Left cardiac atrium (tissue), 4 donors: Measurements from ENCODE around the gene ANAPC16. TPM values are rescaled to one million over a fixed set of nuclear protein-coding genes. Genes with fewer than 3 reads are reported as not detected.
"Not testable (repeated sequence)": the region's sequence is repeated elsewhere in the genome, so short reads cannot be mapped to it uniquely, and the experiment has no call there.

ENCODE experiments used
- ATAC-seq, 2 donors: fragments of 200-7000 bp; cut with Tn5 transposase; one replicate each; pipeline ENCODE4 v1.9.1; 2020; ENCODE audit warnings: mild to moderate bottlenecking in 2 of 2, moderate library complexity in 2 of 2
- DNase-seq: peaks from one replicate; pipeline ENCODE4 v3.0.0-alpha.2; 2020
- intact Hi-C, 2 donors: fragments of 100-400 bp; cut with DNase I; formaldehyde crosslinking; loops; one replicate each; pipeline versions ENCODE4 v1.14.1 to v1.15.1; 2022 to 2023
- total RNA-seq, 2 donors: library from RNA; stranded (reverse); fragmentation: NEBNext Ultra II Directional; extraction: Animal tissue kit (Norgen Biotek cat#: 25700); gene quantifications; one replicate each; pipeline ENCODE4 v1.2.1, GENCODE V29; 2021
- donor health status: DM: no; HTN: yes; CAD: no.
- donor health status: DM: no; HTN: yes; CAD: no; lungs with severe emphysema.
- donor health status: DM: yes; HTN: yes; CAD: no.
- donor health status: Dilated cardiomyopathy.

ANAPC16 gene
- total RNA-seq, 2 donors from 2014 or later: 155 to 168 TPM

- intact Hi-C loops: loop anchor here in 1 of 2 donors (2.0 kb wide), 1 partner anchor 17 kb away; the partner anchor contains the start of gene DDIT4
- ATAC-seq (no peak), DNase-seq (no peak)
Observed at GRCh38 chr10:72255977-72256729, 40.3 kb downstream of the ANAPC16 start.

GRCh38 chr10:72257051-72257892 is 41.5 kb downstream of the ANAPC16 start:
- intact Hi-C loops: no loop called here
- peak in 1 of 2 donors; percentile 1 for ATAC-seq
- DNase-seq: peak; percentile 48

GRCh38 chr10:72258617-72259016 is 42.8 kb downstream of the ANAPC16 start:
- no peak for ATAC-seq
- no peak for DNase-seq
- intact Hi-C loops: no loop called here

- intact Hi-C loops: no loop called here
- ATAC-seq (no peak), DNase-seq (no peak)
Observed at GRCh38 chr10:72259491-72260238, 43.9 kb downstream of the ANAPC16 start.

DNA sequence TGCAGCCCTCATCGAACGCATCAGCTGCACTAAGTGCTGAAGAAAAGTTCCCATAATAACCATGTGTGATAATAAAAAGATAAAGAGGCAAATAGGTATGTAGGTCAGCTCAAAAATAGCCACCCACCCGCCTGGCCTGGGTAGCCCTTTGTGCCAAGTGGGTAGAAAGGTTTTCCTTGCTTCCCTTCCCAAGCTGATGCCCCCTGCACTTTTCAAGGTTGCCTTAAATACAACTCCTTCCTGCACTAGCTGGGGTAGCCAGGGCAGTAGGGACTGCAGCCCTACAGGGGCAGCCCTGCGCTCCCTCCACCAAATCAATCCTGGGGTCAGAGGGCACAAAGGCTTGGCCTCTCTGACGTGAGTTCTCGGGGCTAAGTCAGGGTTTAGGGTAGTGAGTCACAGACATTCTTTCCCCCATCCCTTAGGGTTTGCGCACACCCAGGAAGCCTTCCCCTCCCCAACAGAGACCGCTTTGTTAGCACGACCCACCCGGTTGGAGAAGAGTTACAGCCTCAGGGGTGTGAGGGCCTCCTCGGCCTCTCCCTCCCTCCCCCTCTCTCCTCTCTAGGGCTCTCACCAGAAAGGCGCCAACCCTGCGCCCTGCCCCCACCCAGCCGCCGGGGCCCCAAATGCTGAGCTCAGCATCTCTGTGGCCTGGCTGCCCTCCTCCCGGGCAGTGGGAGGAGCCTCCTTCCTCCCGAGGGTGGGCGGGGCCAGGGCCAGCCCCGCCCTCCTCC is 44.6 kb downstream of the ANAPC16 start:
- peak; percentile 92 to 94 for ATAC-seq
- peak; percentile 88 for DNase-seq
- intact Hi-C loops: no loop called here

GRCh38 chr10:72260976-72261783 is 45.4 kb downstream of the ANAPC16 start:
- ATAC-seq (peak; percentile 1 to 6), DNase-seq (no peak)
- intact Hi-C loops: no loop called here

- DNase-seq: no peak
- intact Hi-C loops: no loop called here
- ATAC-seq: no peak
Observed at GRCh38 chr10:72261784-72262404, 46.1 kb downstream of the ANAPC16 start.

DNA sequence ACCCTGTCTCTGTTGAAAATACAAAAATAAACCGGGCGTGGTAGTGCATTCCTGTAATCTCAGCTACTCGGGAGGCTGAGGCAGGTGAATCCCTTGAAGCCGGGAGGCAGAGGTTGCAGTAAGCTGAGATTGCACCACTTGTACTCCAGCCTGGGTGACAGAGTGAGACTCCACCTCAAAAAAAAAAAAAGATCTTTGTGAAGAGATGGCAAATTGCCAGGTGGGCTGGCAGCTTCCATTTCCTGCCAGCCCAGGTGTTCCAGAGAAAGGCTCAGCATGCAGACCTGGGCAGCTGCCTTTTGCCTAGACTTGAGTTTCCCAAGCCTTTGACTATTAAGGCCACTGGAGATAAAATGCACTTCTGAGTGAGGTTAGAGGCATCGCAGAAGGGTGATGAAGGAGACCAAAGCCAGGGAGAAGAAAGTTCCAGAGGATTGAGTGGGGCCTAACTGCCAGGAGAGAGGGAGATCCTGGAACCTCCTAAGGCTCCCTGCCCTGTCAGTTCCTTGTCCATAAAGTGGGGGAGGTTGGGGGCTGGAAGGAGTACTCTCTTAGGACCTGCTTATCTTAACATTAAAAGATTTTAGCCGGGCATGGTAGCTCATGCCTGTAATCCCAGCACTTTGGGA is 47.9 kb downstream of the ANAPC16 start:
- ATAC-seq (no peak), DNase-seq (no peak)
- intact Hi-C loops: no loop called here

DNA sequence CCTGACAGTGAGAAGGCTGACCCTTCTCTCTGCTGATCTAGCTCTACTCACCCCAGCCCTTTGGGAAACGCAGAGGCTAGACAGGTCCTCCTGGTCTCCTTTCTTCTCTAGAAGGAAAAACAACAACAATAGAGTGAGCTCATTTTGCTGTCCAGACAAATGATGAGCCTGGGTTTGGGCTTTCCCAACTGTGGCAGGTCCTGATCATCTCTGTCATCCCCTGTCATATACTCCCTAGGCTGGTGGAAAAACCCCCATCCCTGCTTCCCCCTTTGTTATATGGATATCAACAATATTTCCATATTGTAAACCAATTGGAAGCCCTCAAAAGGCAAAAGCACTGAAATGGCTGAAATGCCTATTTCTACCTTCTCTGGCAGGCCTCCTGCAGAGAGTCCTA is 48.7 kb downstream of the ANAPC16 start:
- DNase-seq: no peak
- no peak for ATAC-seq
- intact Hi-C loops: no loop called here

- intact Hi-C loops: no loop called here
- no peak for ATAC-seq
- DNase-seq: no peak
Observed at GRCh38 chr10:72265508-72265907, 49.7 kb downstream of the ANAPC16 start.

- ATAC-seq (no peak), DNase-seq (no peak)
- intact Hi-C loops: no loop called here
Observed at GRCh38 chr10:72265990-72266865, 50.4 kb downstream of the ANAPC16 start.

- intact Hi-C loops: no loop called here
- no peak for ATAC-seq
Observed at GRCh38 chr10:72267381-72267780, 51.6 kb downstream of the ANAPC16 start.

DNA sequence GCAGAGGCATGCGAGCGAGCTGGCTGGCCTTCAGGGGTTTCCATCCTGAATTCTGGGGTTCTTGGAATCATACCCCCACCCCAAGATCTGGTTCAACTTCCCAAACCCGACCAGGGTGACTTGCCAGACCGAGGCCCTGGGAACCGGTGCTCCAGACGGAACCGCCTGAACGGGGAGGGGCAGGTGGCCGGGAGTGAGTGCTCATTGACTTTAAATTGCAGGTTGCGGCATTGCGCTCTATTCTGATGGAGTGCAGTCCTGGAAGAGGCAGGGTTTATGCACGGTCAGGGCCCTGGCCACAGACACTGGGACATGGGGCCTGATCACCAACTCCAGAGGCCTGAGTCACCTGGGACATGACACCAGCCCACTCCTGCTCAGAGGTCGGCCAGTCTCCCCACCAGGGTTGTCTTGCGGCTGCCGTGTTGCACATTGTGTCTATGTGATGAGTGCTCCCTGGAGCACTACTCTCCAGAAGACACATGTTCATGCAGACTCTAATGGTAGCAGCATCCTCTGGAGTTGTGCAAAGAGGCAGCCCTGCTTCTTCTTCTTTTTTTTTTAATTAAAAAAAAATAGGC is 52.1 kb downstream of the ANAPC16 start:
- ATAC-seq: no peak
- intact Hi-C loops: no loop called here
- DNase-seq: no peak

More at GRCh38 chr10:72267381-72267780, 51.6 kb downstream of the ANAPC16 start:
- DNase-seq: no peak

- intact Hi-C loops, DNase-seq, ATAC-seq: not testable (repeated sequence)
Observed at GRCh38 chr10:72268475-72269200, 52.8 kb downstream of the ANAPC16 start.

DNA sequence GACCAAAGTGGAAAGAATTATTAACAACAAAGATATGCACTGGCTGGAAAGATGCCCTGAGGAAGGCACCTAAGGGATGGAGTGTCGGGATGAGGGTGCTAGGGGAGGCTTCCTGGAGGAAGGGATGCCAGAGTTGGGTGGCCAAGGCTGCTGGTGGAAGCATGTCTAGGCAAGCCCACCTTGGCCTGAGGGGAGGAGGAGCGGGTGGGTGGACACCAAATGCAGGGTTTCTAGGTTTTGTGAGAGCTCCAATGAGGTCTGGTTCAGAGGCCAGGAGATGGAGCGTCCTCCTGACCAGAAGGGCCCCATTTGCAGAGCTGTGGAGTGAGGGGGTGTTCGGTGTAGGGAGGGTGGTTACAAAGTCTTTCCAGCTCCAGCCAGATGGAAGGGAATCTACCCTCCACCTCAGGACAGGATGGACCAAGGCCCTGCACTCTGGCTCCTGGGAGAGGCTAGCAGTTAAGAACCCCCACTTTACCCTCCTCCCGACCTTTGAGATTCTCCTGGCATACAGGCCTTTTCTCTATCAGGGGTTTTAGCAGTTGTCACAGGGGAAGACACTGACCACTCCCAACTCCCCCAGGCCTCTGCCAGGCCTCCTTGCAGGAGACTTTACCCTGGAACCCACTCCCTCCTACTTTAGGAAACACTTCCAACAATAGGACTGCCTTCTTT is 54.9 kb downstream of the ANAPC16 start:
- DNase-seq: no peak
- ATAC-seq: no peak
- intact Hi-C loops: loop anchor here (5.0 to 10.0 kb wide), 3 partner anchors 47 to 54 kb away; partner anchors contain the start of genes ANAPC16 (in 1 of the 2) and ASCC1 (in 1 of the 2)
